Fibroblast of skin of right biceps (primary cell): Measurements from ENCODE around the gene SPG11.
"Not testable (repeated sequence)": the region's sequence is repeated elsewhere in the genome, so short reads cannot be mapped to it uniquely, and the experiment has no call there.

ENCODE experiments used
- DNase-seq: peaks from one replicate; pipeline ENCODE4 v3.0.0-alpha.2; 2013

Gene SPG11

GRCh38 chr15:44554934-44555723 is 108.3 kb downstream of the SPG11 start:
- no peak for DNase-seq

GRCh38 chr15:44550734-44551133 is 112.7 kb downstream of the SPG11 start:
- no peak for DNase-seq

GRCh38 chr15:44550256-44550655 is 113.2 kb downstream of the SPG11 start:
- peak; percentile 39 for DNase-seq

GRCh38 chr15:44549152-44549551 is 114.3 kb downstream of the SPG11 start:
- not testable (repeated sequence) for DNase-seq

GRCh38 chr15:44545913-44546802 is 117.3 kb downstream of the SPG11 start:
- peak; percentile 31 for DNase-seq

GRCh38 chr15:44544745-44545144 is 118.7 kb downstream of the SPG11 start:
- DNase-seq, result not testable (repeated sequence)

- DNase-seq, result no peak
These were observed 120.9 kb downstream of the SPG11 start for GRCh38 chr15:44542596-44542995.

GRCh38 chr15:44541282-44541958 is 122.0 kb downstream of the SPG11 start:
- DNase-seq, result peak; percentile 88

- DNase-seq, result no peak
These were observed 125.7 kb downstream of the SPG11 start for GRCh38 chr15:44537735-44538240.

- peak; percentile 98 for DNase-seq
These were observed 126.3 kb downstream of the SPG11 start, which contains the start of gene EIF3J for GRCh38 chr15:44536962-44537734. Gene EIF3J, plus strand, starts transcription at chr15:44537147. Its CDS starts 48 bp downstream, at chr15:44537195.

- peak; percentile 78 for DNase-seq
These were observed 127.0 kb downstream of the SPG11 start for GRCh38 chr15:44536302-44536961.

GRCh38 chr15:44535523-44536301 is 127.8 kb downstream of the SPG11 start:
- DNase-seq, result no peak

- no peak for DNase-seq
These were observed 128.4 kb downstream of the SPG11 start for GRCh38 chr15:44535092-44535491.

- no peak for DNase-seq
These were observed 130.8 kb downstream of the SPG11 start for GRCh38 chr15:44532689-44533088.

GRCh38 chr15:44532275-44532674 is 131.2 kb downstream of the SPG11 start:
- DNase-seq, result not testable (repeated sequence)

- no peak for DNase-seq
These were observed 132.8 kb downstream of the SPG11 start for GRCh38 chr15:44530653-44531052.

- DNase-seq, result no peak
These were observed 133.4 kb downstream of the SPG11 start for GRCh38 chr15:44529864-44530604.

- no peak for DNase-seq
These were observed 136.2 kb downstream of the SPG11 start for GRCh38 chr15:44527241-44527640.

GRCh38 chr15:44525018-44525417 is 138.4 kb downstream of the SPG11 start:
- no peak for DNase-seq

- no peak for DNase-seq
These were observed 143.9 kb downstream of the SPG11 start for GRCh38 chr15:44519537-44519936.
